Activated CD4-positive, alpha-beta T cell treated with anti-CD3 and anti-CD28 coated beads, Interleukin-2, amount 50 U/mL, for 16 hours (primary cell): ENCODE measurements around the gene STUM.

Experiments used
- DNase-seq: peaks from one replicate; pipeline ENCODE4 v3.0.0-alpha.2; 2020

STUM gene

DNA sequence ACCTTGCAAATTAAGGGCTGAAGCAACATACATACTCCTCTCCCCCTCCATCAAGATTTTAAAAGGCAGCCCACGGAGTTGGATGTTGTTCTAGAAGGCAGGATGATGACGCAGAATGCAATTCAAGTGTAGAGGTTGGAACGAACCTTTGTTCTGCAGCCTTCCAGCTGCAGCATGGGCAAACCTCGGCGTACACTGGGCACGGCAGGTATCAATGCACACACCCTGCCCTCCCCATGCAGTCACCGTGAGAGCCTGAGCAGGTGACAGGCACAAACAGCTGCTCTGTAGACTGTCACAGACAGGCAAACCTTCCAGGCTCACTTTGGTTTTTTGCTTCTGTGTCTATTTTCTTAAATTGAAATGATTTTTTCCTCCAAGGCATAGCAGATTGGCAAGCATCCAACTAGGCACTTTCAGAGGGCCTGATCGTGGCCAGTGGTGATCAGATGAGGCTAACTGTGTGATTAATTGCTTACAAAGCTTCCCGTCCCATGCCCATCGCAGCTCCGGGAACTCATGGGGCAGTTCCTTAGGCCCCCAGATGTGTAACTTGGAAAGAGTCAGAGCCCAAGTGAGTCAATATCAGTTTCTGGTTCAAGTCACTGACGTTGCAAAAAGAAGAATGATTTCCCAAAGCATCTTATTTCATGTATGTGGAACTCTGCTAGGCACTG lies 108.2 kb downstream of the STUM start:
- DNase-seq = no peak

DNA sequence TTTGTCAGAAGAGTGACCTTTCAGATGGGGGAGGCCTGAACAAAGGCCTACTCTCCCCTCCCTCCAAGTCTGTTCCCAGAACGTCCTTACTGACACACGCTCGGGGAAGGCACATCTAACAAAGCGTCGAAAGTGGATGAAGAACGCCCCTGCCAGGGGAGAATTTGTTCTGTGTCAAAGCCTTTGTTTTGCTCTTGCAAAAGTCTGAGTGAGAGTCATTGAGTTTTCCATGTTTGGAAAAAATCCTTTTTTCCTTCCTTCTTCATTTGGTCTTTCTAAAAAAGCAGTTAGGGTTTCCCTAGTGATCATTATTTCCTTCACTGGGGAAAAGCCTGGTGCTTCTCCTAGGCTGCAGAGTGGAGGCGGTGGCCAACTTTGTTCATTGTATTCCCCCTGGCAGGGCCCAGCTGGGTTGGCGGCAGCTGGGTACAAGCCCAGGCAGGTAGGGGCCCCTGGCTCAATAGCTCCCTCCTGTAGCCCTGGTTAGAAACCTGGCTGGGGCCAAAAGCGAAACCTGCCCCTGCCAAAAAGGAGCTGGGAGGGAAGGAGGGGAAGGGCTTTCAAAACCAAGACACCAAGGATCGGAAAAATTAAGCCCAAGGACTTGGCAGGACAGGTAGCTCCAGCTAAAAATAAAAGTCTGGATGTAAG lies 109.5 kb downstream of the STUM start:
- DNase-seq = no peak

DNA sequence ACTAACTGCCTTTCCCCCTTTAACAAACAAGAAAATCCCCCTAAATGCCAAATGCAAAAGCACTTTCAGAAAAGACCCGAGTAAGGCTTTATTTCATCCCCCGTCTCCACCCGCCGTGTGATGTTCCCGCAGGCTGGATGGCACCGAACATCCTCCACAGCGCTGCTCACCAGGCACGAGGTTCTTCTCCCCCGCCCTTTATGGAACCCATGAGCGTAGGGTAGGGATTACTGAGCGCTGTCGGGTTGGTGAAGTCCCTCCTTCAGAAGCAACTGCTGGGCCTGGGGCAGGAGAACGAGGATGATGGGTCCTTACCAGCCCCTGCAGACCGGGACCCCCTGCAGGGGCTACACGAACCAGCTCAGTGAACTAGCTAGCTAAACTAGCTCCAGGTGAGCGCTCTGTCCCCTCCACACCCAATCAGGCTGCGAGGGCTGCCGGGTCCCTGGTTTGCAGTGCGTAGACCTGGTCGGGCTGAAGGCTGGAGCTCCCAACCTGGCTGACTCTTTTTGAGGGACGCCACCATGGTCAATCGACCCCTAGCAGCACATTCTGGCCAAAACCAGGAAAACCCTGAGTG lies 110.1 kb downstream of the STUM start:
- no peak for DNase-seq
